Adrenal gland (tissue), 12 donors: ENCODE data around the gene FGD5. TPM values are rescaled to one million over a fixed set of nuclear protein-coding genes. Genes with fewer than 3 reads are reported as not detected.

Experiments used
- DNase-seq, 7 donors: peaks; one replicate each; pipeline ENCODE4 v3.0.0-alpha.2; 2019 to 2020
- H3K27ac ChIP-seq, 5 donors: fragments of 200-600 bp; sonication (generic) in 4 of 5; 1 replicate in 3 of 5; 2 replicates in 2 of 5; pipeline versions ENCODE4 v1.5.1 to v1.8.0; 2016 to 2020; ENCODE audit warnings: mild to moderate bottlenecking in 1 of 5
- H3K27me3 ChIP-seq: fragments of 200-600 bp; 2 replicates; pipeline ENCODE4 v1.8.0; 2021
- H3K36me3 ChIP-seq, 2 donors: fragments of 200-600 bp; replicated peaks in 1 of 2; 1 replicate in 1 of 2; 2 replicates in 1 of 2; pipeline versions ENCODE4 v1.5.1 to v1.8.0; 2018 to 2022
- H3K4me1 ChIP-seq, 2 donors: fragments of 200-600 bp; replicated peaks in 1 of 2; 1 replicate in 1 of 2; 2 replicates in 1 of 2; pipeline versions ENCODE4 v1.5.1 to v1.8.0; 2018 to 2021
- H3K4me3 ChIP-seq, 4 donors: fragments of 200-600 bp; sonication (generic) in 3 of 4; one replicate each; pipeline ENCODE4 v1.5.1; 2016 to 2018
- H3K9me3 ChIP-seq, 3 donors: fragments of 200-600 bp; sonication (generic) in 1 of 3; replicated peaks in 1 of 3; 1 replicate in 2 of 3; 2 replicates in 1 of 3; pipeline versions ENCODE4 v1.5.1 to v1.8.0; 2016 to 2021
- CTCF ChIP-seq, 6 experiments: fragments of 450-650 bp in 4 of 6; fragments of 200-600 bp in 2 of 6; sonication (generic) in 1 of 6; IDR thresholded peaks; 1 replicate in 5 of 6; 2 replicates in 1 of 6; pipeline versions ENCODE4 v1.5.1 to v1.8.0; 2016 to 2021; ENCODE audit warnings: antibody characterized with exemption in 6 of 6, mild to moderate bottlenecking in 2 of 6, moderate library complexity in 1 of 6
- POLR2A ChIP-seq, 2 donors: fragments of 450-650 bp; IDR thresholded peaks; one replicate each; pipeline ENCODE4 v1.6.1; 2017; ENCODE audit warnings: antibody characterized with exemption in 2 of 2, mild to moderate bottlenecking in 2 of 2, moderate library complexity in 1 of 2
- WGBS, 4 donors: extraction: QIAGEN DNeasy Blood & Tissue Kit in 2 of 4; methylation state at CpG; one replicate each; pipeline versions ENCODE4 v1.1.5 to v1.1.7; 2013 to 2017; 5-methylcytosine and 5-hydroxymethylcytosine counted together
- intact Hi-C, 2 donors: fragments of 100-400 bp; cut with DNase I; formaldehyde crosslinking; loops; one replicate each; pipeline versions ENCODE4 v1.14.1 to v1.15.0; 2022 to 2023
- polyA plus RNA-seq, 3 donors: library from polyadenylated mRNA; stranded (reverse); fragments of 200-250 nt in 2 of 3; fragments of 350-450 nt in 1 of 3; fragmentation: Illumina TruSeq in 1 of 3; extraction: RNeasy Lipid Tissue Mini Kit (QIAGEN cat#74804) in 1 of 3; gene quantifications; one replicate each; pipeline ENCODE4 v1.2.3, GENCODE V29; 2013 to 2014
- total RNA-seq, 9 donors: library from RNA; depleted of rRNA in 4 of 9; stranded (reverse); fragments of >200 nt in 4 of 9; fragments of 120-200 nt in 1 of 9; fragmentation: NEBNext Ultra II Directional in 1 of 9; extraction: Animal tissue kit (Norgen Biotek cat#: 25700) in 1 of 9; gene quantifications; one replicate each; pipeline versions ENCODE4 v1.1.0 to v1.2.4, GENCODE V29; 2013 to 2023
- donor health status: healthy with polysubstance abuse.
- donor health status: Bipolar disorder and iron deficiency.
- donor health status: DM: yes; HTN: yes; CAD: no.
- donor health status: DM: no; HTN: no; CAD: no.
- donor health status: DM: no; HTN: no; CAD: no.
- donor health status: DM: yes; HTN: yes; CAD: no.

The FGD5 gene
- total and polyA plus RNA-seq, 12 donors, result 4.9 to 21.4 (median 11.2) TPM

GRCh38 chr3:14829811-14830210 is 11.0 kb downstream of the FGD5 start:
- WGBS, 4 donors, result 45 to 58% (median 54%) methylated on average over 5 of the region's 5 CpGs
- Histone ChIP-seq H3K27me3 (no peaks in the 10 kb centered on the region), H3K36me3 (no peaks in the 10 kb centered on the region), H3K4me3 (no peak overlapping the region), H3K27ac (no peak overlapping the region), H3K4me1 (peaks cover 0 to 8% of the 10 kb centered on the region in 2 donors), H3K9me3 (no peaks in the 10 kb centered on the region)
- TF ChIP-seq POLR2A (IDR thresholded peaks at IDR 0.05), result no peak
- TF ChIP-seq CTCF (IDR thresholded peaks at IDR 0.05), result no peak
- no peak for DNase-seq
- intact Hi-C loops, result no loop called here

GRCh38 chr3:14831916-14832450 is 13.2 kb downstream of the FGD5 start:
- no peak for DNase-seq
- Histone ChIP-seq H3K4me3 (no peak overlapping the region), H3K36me3 (no peaks in the 10 kb centered on the region), H3K27ac (no peak overlapping the region), H3K4me1 (peaks cover 0 to 17% of the 10 kb centered on the region in 2 donors), H3K27me3 (no peaks in the 10 kb centered on the region), H3K9me3 (no peaks in the 10 kb centered on the region)
- TF ChIP-seq POLR2A (IDR thresholded peaks at IDR 0.05), result no peak
- no peak for TF ChIP-seq CTCF (IDR thresholded peaks at IDR 0.05)
- 65 to 75% (median 71%) methylated on average over 8 of the region's 8 CpGs for WGBS, 4 donors
- intact Hi-C loops, result no loop called here

- intact Hi-C loops, result no loop called here
- no peaks in the 10 kb centered on the region for H3K36me3 ChIP-seq
- WGBS, 4 donors, result 70 to 75% (median 71%) methylated on average over 12 to 14 of the region's 14 CpGs
- H3K27ac ChIP-seq, result no peak overlapping the region
- H3K27me3 ChIP-seq, result no peaks in the 10 kb centered on the region
- TF ChIP-seq CTCF (IDR thresholded peaks at IDR 0.05), result no peak
- no peak for TF ChIP-seq POLR2A (IDR thresholded peaks at IDR 0.05)
- H3K9me3 ChIP-seq, result no peaks in the 10 kb centered on the region
- no peak for DNase-seq
- peaks cover 0 to 28% of the 10 kb centered on the region in 2 donors for H3K4me1 ChIP-seq
- no peak overlapping the region for H3K4me3 ChIP-seq
These were observed 14.4 kb downstream of the FGD5 start for GRCh38 chr3:14832975-14833722.

- TF ChIP-seq POLR2A (IDR thresholded peaks at IDR 0.05), result no peak
- TF ChIP-seq CTCF (IDR thresholded peaks at IDR 0.05), result no peak
- Histone ChIP-seq H3K9me3 (no peaks in the 10 kb centered on the region), H3K4me3 (no peak overlapping the region), H3K4me1 (peaks cover 0 to 36% of the 10 kb centered on the region in 2 donors), H3K27ac (no peak overlapping the region), H3K36me3 (no peaks in the 10 kb centered on the region), H3K27me3 (no peaks in the 10 kb centered on the region)
- 74 to 93% (median 85%) methylated on average over 3 of the region's 3 CpGs for WGBS, 4 donors
- intact Hi-C loops, result no loop called here
- DNase-seq, result no peak
These were observed 15.4 kb downstream of the FGD5 start for GRCh38 chr3:14834121-14834520.
